CD8-positive, alpha-beta memory T cell (primary cell): ENCODE measurements around the gene ACTR2. TPM values are rescaled to one million over a fixed set of nuclear protein-coding genes. Genes with fewer than 3 reads are reported as not detected.
"Not testable (repeated sequence)": the region's sequence is repeated elsewhere in the genome, so short reads cannot be mapped to it uniquely, and the experiment has no call there.

Experiments
- CTCF ChIA-PET: fragments of 350-600 bp; sonication (Branson Sonifier 250); formaldehyde crosslinking; loops from one replicate; lab custom pipeline; 2021; ENCODE audit warnings: antibody characterized with exemption; lab: Charles Lee
- POLR2A ChIA-PET: fragments of 350-600 bp; sonication (Branson Sonifier 250); formaldehyde crosslinking; loops from one replicate; lab custom pipeline; 2021; ENCODE audit warnings: antibody characterized with exemption; lab: Charles Lee
- DNase-seq, 5 donors: peaks; one replicate each; pipeline versions ENCODE4 v3.0.0 to v3.0.0-alpha.2; 2020 to 2022; ENCODE audit warnings: mixed read lengths in 1 of 5
- H3K27ac ChIP-seq: one replicate; pipeline ENCODE4 v1.7.0; 2013; ENCODE audit warnings: low read depth, mild to moderate bottlenecking, low read length, moderate library complexity
- H3K27me3 ChIP-seq: 2 replicates; pipeline ENCODE4 v1.7.0; 2013; ENCODE audit warnings: low read length, mild to moderate bottlenecking; ENCODE audit not compliant: insufficient read depth, poor library complexity, severe bottlenecking
- H3K36me3 ChIP-seq: 2 replicates; pipeline ENCODE4 v1.7.0; 2013; ENCODE audit warnings: mild to moderate bottlenecking, low read length, moderate library complexity; ENCODE audit not compliant: insufficient read depth
- H3K4me1 ChIP-seq: 2 replicates; pipeline ENCODE4 v1.7.0; 2013; ENCODE audit warnings: mild to moderate bottlenecking, low read length, moderate library complexity; ENCODE audit not compliant: insufficient read depth
- H3K4me3 ChIP-seq: 2 replicates; pipeline ENCODE4 v1.7.0; 2013; ENCODE audit warnings: mild to moderate bottlenecking, low read length
- H3K9me3 ChIP-seq: 2 replicates; pipeline ENCODE4 v1.7.0; 2013; ENCODE audit warnings: mild to moderate bottlenecking, low read length
- H3K27ac Mint-ChIP-seq, 8 donors: one replicate each; pipeline ENCODE4 v1.8.0; 2020 to 2021; ENCODE audit warnings: mixed read lengths in 8 of 8, mild to moderate bottlenecking in 6 of 8, inconsistent platforms in 3 of 8, moderate library complexity in 3 of 8
- H3K27me3 Mint-ChIP-seq, 2 donors: one replicate each; pipeline ENCODE4 v1.8.0; 2020 to 2021; ENCODE audit warnings: mixed read lengths in 2 of 2, mild to moderate bottlenecking in 1 of 2, moderate library complexity in 1 of 2
- H3K36me3 Mint-ChIP-seq, 3 donors: one replicate each; pipeline ENCODE4 v1.8.0; 2020 to 2021; ENCODE audit warnings: mixed read lengths in 3 of 3, inconsistent platforms in 1 of 3, mild to moderate bottlenecking in 1 of 3
- H3K4me1 Mint-ChIP-seq, 3 donors: one replicate each; pipeline ENCODE4 v1.8.0; 2020 to 2021; ENCODE audit warnings: mixed read lengths in 3 of 3, inconsistent platforms in 1 of 3, mild to moderate bottlenecking in 1 of 3
- H3K4me3 Mint-ChIP-seq, 7 donors: one replicate each; pipeline ENCODE4 v1.8.0; 2020 to 2021; ENCODE audit warnings: mixed read lengths in 7 of 7, mild to moderate bottlenecking in 6 of 7, moderate library complexity in 4 of 7, inconsistent platforms in 2 of 7
- H3K9me3 Mint-ChIP-seq, 5 donors: one replicate each; pipeline ENCODE4 v1.8.0; 2020 to 2022; ENCODE audit warnings: mixed read lengths in 5 of 5, mild to moderate bottlenecking in 3 of 5, moderate library complexity in 2 of 5, inconsistent platforms in 1 of 5
- polyA plus RNA-seq: library from polyadenylated mRNA; unstranded; fragments of 300-500 nt; fragmentation: Illumina TruSeq; gene quantifications from one replicate; pipeline ENCODE4 v1.2.3, GENCODE V29; 2021
- total RNA-seq, 2 experiments: library from RNA; stranded (reverse); gene quantifications; one replicate each; pipeline ENCODE4 v1.2.3, GENCODE V29; 2021

The ACTR2 gene
- total and polyA plus RNA-seq, 3 experiments from 2014 or later = 294 to 306 (median 299) TPM

- Histone ChIP-seq H3K27me3 (no peaks in the 10 kb centered on the region), H3K4me3 (no peak overlapping the region), H3K9me3 (no peaks in the 10 kb centered on the region), H3K4me1 (peaks cover 78% of the 10 kb centered on the region), H3K27ac (peak overlapping the region; percentile 55), H3K36me3 (peaks cover 5% of the 10 kb centered on the region)
- Mint-ChIP-seq H3K36me3 (peaks cover 0 to 40% (median 6%) of the 10 kb centered on the region in 3 donors), H3K9me3 (no peaks in the 10 kb centered on the region), H3K27me3 (no peaks in the 10 kb centered on the region), H3K4me1 (peaks cover 68 to 81% (median 76%) of the 10 kb centered on the region in 3 donors), H3K27ac (peak overlapping the region; percentile 60 to 92 (median 80)), H3K4me3 (peak overlapping the region; percentile 20 to 80 (median 56))
- ChIA-PET POLR2A (no interaction called here), CTCF (no interaction called here)
- DNase-seq = no peak
Observed at GRCh38 chr2:65232636-65233035, 5.0 kb downstream of the ACTR2 start.

- peaks cover 8% of the 10 kb centered on the region for H3K36me3 ChIP-seq
- Mint-ChIP-seq H3K36me3 (peaks cover 0 to 52% (median 12%) of the 10 kb centered on the region in 3 donors), H3K27me3 (no peaks in the 10 kb centered on the region), H3K4me1 (peaks cover 57 to 87% (median 74%) of the 10 kb centered on the region in 3 donors), H3K27ac (peak overlapping the region in 7 of 8 donors; percentile 7 to 78 (median 48)), H3K9me3 (no peaks in the 10 kb centered on the region), H3K4me3 (peak overlapping the region in 3 of 7 donors; percentile 23 to 49 (median 39))
- H3K27ac ChIP-seq = no peak overlapping the region
- H3K9me3 ChIP-seq = no peaks in the 10 kb centered on the region
- H3K4me3 ChIP-seq = no peak overlapping the region
- no peaks in the 10 kb centered on the region for H3K27me3 ChIP-seq
- CTCF ChIA-PET = no interaction called here
- H3K4me1 ChIP-seq = peaks cover 40% of the 10 kb centered on the region
- POLR2A ChIA-PET = no interaction called here
- no peak for DNase-seq
Observed at GRCh38 chr2:65240657-65241056, 13.0 kb downstream of the ACTR2 start.

DNA sequence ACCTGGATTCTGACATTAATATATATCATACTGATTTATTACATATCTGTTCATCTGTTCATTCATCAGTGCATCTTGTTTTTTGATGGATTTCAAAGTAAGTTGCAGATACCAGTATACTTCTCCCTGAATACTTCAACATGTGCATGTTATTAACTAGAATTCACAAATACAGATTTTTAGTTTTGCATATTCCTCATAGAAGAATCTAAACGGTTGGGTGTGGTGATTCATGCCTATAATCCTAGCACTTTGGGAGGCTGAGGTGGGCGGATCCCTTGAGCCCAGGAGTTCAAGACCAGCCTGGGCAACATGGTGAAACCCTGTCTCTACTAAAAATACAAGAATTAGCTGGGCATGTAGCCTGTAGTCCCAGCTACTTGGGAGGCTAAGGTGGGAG is 16.8 kb downstream of the ACTR2 start:
- DNase-seq, H3K27me3 ChIP-seq, H3K9me3 Mint-ChIP-seq, H3K27me3 Mint-ChIP-seq, H3K4me3 ChIP-seq, H3K9me3 ChIP-seq, CTCF ChIA-PET, POLR2A ChIA-PET, H3K27ac ChIP-seq, H3K4me3 Mint-ChIP-seq: not testable (repeated sequence)
- Mint-ChIP-seq H3K36me3 (peaks cover 0 to 67% (median 20%) of the 10 kb centered on the region in 3 donors), H3K27ac (peak overlapping the region in 1 of 8 donors; percentile 77), H3K4me1 (peaks cover 57 to 76% (median 75%) of the 10 kb centered on the region in 3 donors)
- peaks cover 19% of the 10 kb centered on the region for H3K36me3 ChIP-seq
- peaks cover 20% of the 10 kb centered on the region for H3K4me1 ChIP-seq

DNA sequence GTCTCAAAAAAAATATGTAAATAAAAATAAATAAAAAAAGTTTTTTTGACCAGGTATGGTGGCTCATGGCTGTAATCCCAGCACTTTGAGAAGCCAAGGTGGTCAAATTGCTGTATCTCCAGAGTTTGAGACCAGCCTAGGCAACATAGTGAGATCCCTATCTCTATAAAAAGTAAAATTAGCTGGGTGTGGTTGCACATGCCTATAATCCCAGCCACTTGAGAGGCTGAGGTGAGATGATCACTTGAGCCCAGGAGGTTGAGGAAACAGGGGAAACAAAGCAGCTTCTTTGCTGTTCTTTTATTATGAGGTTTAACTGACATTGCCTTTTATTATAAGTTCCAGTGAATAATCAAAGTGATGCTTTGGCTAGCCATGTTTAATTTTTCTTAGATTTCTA is 25.0 kb downstream of the ACTR2 start:
- no peak overlapping the region for H3K4me3 Mint-ChIP-seq
- Histone ChIP-seq H3K4me3 (no peak overlapping the region), H3K4me1 (no peaks in the 10 kb centered on the region), H3K36me3 (peaks cover 21% of the 10 kb centered on the region), H3K27me3 (no peaks in the 10 kb centered on the region), H3K27ac (no peak overlapping the region), H3K9me3 (no peaks in the 10 kb centered on the region)
- CTCF ChIA-PET = no interaction called here
- peaks cover 27 to 52% (median 49%) of the 10 kb centered on the region in 3 donors for H3K4me1 Mint-ChIP-seq
- H3K36me3 Mint-ChIP-seq = peaks cover 3 to 67% (median 24%) of the 10 kb centered on the region in 3 donors
- H3K9me3 Mint-ChIP-seq = no peaks in the 10 kb centered on the region
- H3K27me3 Mint-ChIP-seq = no peaks in the 10 kb centered on the region
- H3K27ac Mint-ChIP-seq = peak overlapping the region in 3 of 8 donors; percentile 39 to 83 (median 47)
- POLR2A ChIA-PET = no interaction called here
- DNase-seq = no peak

GRCh38 chr2:65255356-65255755 is 27.7 kb downstream of the ACTR2 start:
- CTCF ChIA-PET = no interaction called here
- Mint-ChIP-seq H3K4me1 (peaks cover 29 to 52% (median 46%) of the 10 kb centered on the region in 3 donors), H3K27me3 (no peaks in the 10 kb centered on the region)

DNA sequence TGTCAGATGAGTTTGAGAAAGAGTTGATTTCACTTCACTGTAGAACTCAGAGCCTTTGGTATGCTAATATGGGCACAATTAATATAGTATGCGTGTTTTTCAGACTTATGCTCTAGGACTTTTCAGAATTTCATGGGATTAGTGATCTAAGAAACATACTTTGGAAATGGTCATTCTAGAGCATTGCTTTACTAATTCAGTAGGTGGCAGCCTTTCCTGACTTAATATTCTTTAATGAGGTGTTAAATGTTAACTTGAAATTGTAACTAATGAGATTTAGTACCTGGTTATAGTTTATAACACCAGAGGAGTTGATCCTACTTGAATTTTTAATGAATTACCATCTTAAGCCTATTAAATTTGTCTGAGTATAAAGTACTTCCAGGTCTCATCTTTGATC is 28.4 kb downstream of the ACTR2 start:
- H3K9me3 ChIP-seq = no peaks in the 10 kb centered on the region
- no peak overlapping the region for H3K4me3 ChIP-seq
- Mint-ChIP-seq H3K27ac (no peak overlapping the region), H3K4me1 (peaks cover 27 to 47% (median 45%) of the 10 kb centered on the region in 3 donors), H3K27me3 (no peaks in the 10 kb centered on the region), H3K9me3 (no peaks in the 10 kb centered on the region), H3K36me3 (peaks cover 3 to 73% (median 22%) of the 10 kb centered on the region in 3 donors), H3K4me3 (no peak overlapping the region)
- H3K36me3 ChIP-seq = peaks cover 17% of the 10 kb centered on the region
- POLR2A ChIA-PET = no interaction called here
- H3K4me1 ChIP-seq = no peaks in the 10 kb centered on the region
- CTCF ChIA-PET = no interaction called here
- H3K27me3 ChIP-seq = no peaks in the 10 kb centered on the region
- DNase-seq = no peak
- H3K27ac ChIP-seq = no peak overlapping the region

More at GRCh38 chr2:65255356-65255755, 27.7 kb downstream of the ACTR2 start:
- no peaks in the 10 kb centered on the region for H3K9me3 ChIP-seq
- H3K4me3 Mint-ChIP-seq = no peak overlapping the region
- no peaks in the 10 kb centered on the region for H3K9me3 Mint-ChIP-seq
- POLR2A ChIA-PET = no interaction called here
- H3K27ac ChIP-seq = no peak overlapping the region
- H3K36me3 ChIP-seq = peaks cover 17% of the 10 kb centered on the region
- no peak for DNase-seq
- H3K27ac Mint-ChIP-seq = peak overlapping the region in 3 of 8 donors; percentile 14 to 44 (median 33)
- no peak overlapping the region for H3K4me3 ChIP-seq
- H3K36me3 Mint-ChIP-seq = peaks cover 3 to 74% (median 24%) of the 10 kb centered on the region in 3 donors
- H3K27me3 ChIP-seq = no peaks in the 10 kb centered on the region
- no peaks in the 10 kb centered on the region for H3K4me1 ChIP-seq

GRCh38 chr2:65257866-65258265 is 30.2 kb downstream of the ACTR2 start:
- H3K4me3 Mint-ChIP-seq, DNase-seq, H3K9me3 ChIP-seq, H3K27me3 ChIP-seq, H3K4me1 ChIP-seq, H3K9me3 Mint-ChIP-seq, H3K27ac ChIP-seq, CTCF ChIA-PET, H3K4me3 ChIP-seq, H3K27me3 Mint-ChIP-seq, POLR2A ChIA-PET: not testable (repeated sequence)
- Mint-ChIP-seq H3K36me3 (peaks cover 6 to 76% (median 16%) of the 10 kb centered on the region in 3 donors), H3K27ac (peak overlapping the region in 5 of 8 donors; percentile 0 to 84 (median 40)), H3K4me1 (peaks cover 25 to 48% (median 48%) of the 10 kb centered on the region in 3 donors)
- H3K36me3 ChIP-seq = peaks cover 26% of the 10 kb centered on the region

GRCh38 chr2:65261676-65262075 is 34.0 kb downstream of the ACTR2 start:
- Mint-ChIP-seq H3K27me3 (no peaks in the 10 kb centered on the region), H3K9me3 (no peaks in the 10 kb centered on the region), H3K27ac (peak overlapping the region in 5 of 8 donors; percentile 0 to 63 (median 8)), H3K4me3 (no peak overlapping the region), H3K36me3 (peaks cover 6 to 78% (median 13%) of the 10 kb centered on the region in 3 donors), H3K4me1 (peaks cover 32 to 50% (median 49%) of the 10 kb centered on the region in 3 donors)
- ChIA-PET POLR2A (no interaction called here), CTCF (no interaction called here)
- Histone ChIP-seq H3K27ac (no peak overlapping the region), H3K27me3 (no peaks in the 10 kb centered on the region), H3K9me3 (no peaks in the 10 kb centered on the region), H3K4me1 (no peaks in the 10 kb centered on the region), H3K4me3 (no peak overlapping the region), H3K36me3 (peaks cover 39% of the 10 kb centered on the region)
- DNase-seq = no peak
